ENCODE measurements around the gene DPP6. TPM values are rescaled to one million over a fixed set of nuclear protein-coding genes. Genes with fewer than 3 reads are reported as not detected.
"Not testable (repeated sequence)": the region's sequence is repeated elsewhere in the genome, so short reads cannot be mapped to it uniquely, and the experiment has no call there.

DPP6 gene
- total and polyA plus RNA-seq, 9 donors = 3.3 to 11.5 (median 4.7) TPM

GRCh38 chr7:154072395-154073181 lies 20.4 kb downstream of the DPP6 start:
- not testable (repeated sequence) for H3K36me3 ChIP-seq (ENCODE audit: control insufficient read depth, insufficient read depth, low read length); H3K4me1 ChIP-seq (ENCODE audit: control insufficient read depth, insufficient read depth, low read length); H3K27me3 ChIP-seq (ENCODE audit: control insufficient read depth, insufficient read depth, low read length); H3K27ac ChIP-seq (ENCODE audit: low read length); H3K4me3 ChIP-seq (ENCODE audit: low read length); DNase-seq; H3K9me3 ChIP-seq (replicated peaks; ENCODE audit: control insufficient read depth, low read depth, low read length)
- 51% methylated on average over 12 of the region's 15 CpGs for WGBS (ENCODE audit: insufficient coverage)

- WGBS (ENCODE audit: insufficient coverage) = no CpG with 5 or more reads among the region's 2 CpGs
- not testable (repeated sequence) for DNase-seq; H3K9me3 ChIP-seq (replicated peaks; ENCODE audit: control insufficient read depth, low read depth, low read length); H3K4me3 ChIP-seq (ENCODE audit: low read length); H3K27me3 ChIP-seq (ENCODE audit: control insufficient read depth, insufficient read depth, low read length); H3K27ac ChIP-seq (ENCODE audit: low read length); H3K36me3 ChIP-seq (ENCODE audit: control insufficient read depth, insufficient read depth, low read length); H3K4me1 ChIP-seq (ENCODE audit: control insufficient read depth, insufficient read depth, low read length)
These were observed 26.3 kb downstream of the DPP6 start for GRCh38 chr7:154078523-154078922.

DNA sequence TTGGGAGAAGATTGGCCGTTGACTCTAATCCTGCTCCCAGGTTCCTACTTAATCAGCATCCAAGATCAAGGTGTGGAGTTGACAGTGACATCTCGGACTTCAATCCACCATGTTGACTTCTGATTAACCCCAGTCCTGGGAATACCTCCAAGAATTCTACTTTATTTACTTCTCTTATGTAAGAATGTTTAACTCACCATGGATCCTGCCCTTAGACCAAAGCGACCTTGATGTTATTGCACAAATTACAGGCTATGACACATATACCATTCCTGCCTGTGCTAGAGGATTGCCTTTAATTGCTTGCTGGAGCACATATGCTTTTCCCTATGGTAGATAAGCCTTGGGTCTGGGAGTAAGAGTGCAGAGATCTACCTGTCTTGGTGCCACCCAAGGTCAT lies 28.1 kb downstream of the DPP6 start:
- not testable (repeated sequence) for H3K27ac ChIP-seq (ENCODE audit: low read length); DNase-seq; H3K27me3 ChIP-seq (ENCODE audit: control insufficient read depth, insufficient read depth, low read length); H3K36me3 ChIP-seq (ENCODE audit: control insufficient read depth, insufficient read depth, low read length); H3K9me3 ChIP-seq (replicated peaks; ENCODE audit: control insufficient read depth, low read depth, low read length); H3K4me1 ChIP-seq (ENCODE audit: control insufficient read depth, insufficient read depth, low read length); H3K4me3 ChIP-seq (ENCODE audit: low read length)
- no CpG with 5 or more reads among the region's 3 CpGs for WGBS (ENCODE audit: insufficient coverage)

GRCh38 chr7:154087037-154087725 lies 35.0 kb downstream of the DPP6 start:
- not testable (repeated sequence) for H3K27ac ChIP-seq (ENCODE audit: low read length); H3K4me1 ChIP-seq (ENCODE audit: control insufficient read depth, insufficient read depth, low read length); H3K36me3 ChIP-seq (ENCODE audit: control insufficient read depth, insufficient read depth, low read length); H3K4me3 ChIP-seq (ENCODE audit: low read length); H3K9me3 ChIP-seq (replicated peaks; ENCODE audit: control insufficient read depth, low read depth, low read length); DNase-seq; H3K27me3 ChIP-seq (ENCODE audit: control insufficient read depth, insufficient read depth, low read length)
- WGBS (ENCODE audit: insufficient coverage) = no CpG with 5 or more reads among the region's 6 CpGs

DNA sequence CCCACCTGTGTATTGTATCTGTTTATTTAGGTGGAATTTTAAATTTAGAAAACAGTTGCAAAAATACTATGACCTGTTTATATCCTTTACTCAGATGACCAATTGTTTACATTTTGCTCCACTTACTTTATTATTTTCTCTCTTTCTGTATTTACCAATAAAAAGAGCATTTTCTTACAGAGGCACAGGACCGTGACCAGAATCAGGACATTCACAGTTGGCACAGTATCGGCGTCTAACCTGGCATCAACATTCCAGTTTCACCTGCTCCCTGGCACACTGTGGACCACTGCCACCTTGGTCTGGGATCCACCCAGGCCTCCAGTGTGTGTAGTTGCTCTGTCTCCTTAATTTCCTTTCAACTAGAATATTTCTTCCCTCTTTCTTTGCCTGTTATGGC lies 39.9 kb downstream of the DPP6 start:
- no CpG with 5 or more reads among the region's 3 CpGs for WGBS (ENCODE audit: insufficient coverage)

GRCh38 chr7:154095201-154095600 lies 43.0 kb downstream of the DPP6 start:
- H3K4me1 ChIP-seq (ENCODE audit: control insufficient read depth, insufficient read depth, low read length); H3K9me3 ChIP-seq (replicated peaks; ENCODE audit: control insufficient read depth, low read depth, low read length); H3K4me3 ChIP-seq (ENCODE audit: low read length); H3K36me3 ChIP-seq (ENCODE audit: control insufficient read depth, insufficient read depth, low read length); DNase-seq; H3K27me3 ChIP-seq (ENCODE audit: control insufficient read depth, insufficient read depth, low read length); H3K27ac ChIP-seq (ENCODE audit: low read length): not testable (repeated sequence)
- WGBS (ENCODE audit: insufficient coverage) = 59% methylated on average over 2 of the region's 9 CpGs

More for the DNA sequence above, 39.9 kb downstream of the DPP6 start:
- H3K4me3 ChIP-seq (ENCODE audit: low read length); H3K4me1 ChIP-seq (ENCODE audit: control insufficient read depth, insufficient read depth, low read length); H3K27me3 ChIP-seq (ENCODE audit: control insufficient read depth, insufficient read depth, low read length); H3K27ac ChIP-seq (ENCODE audit: low read length); H3K36me3 ChIP-seq (ENCODE audit: control insufficient read depth, insufficient read depth, low read length); DNase-seq; H3K9me3 ChIP-seq (replicated peaks; ENCODE audit: control insufficient read depth, low read depth, low read length): not testable (repeated sequence)

DNA sequence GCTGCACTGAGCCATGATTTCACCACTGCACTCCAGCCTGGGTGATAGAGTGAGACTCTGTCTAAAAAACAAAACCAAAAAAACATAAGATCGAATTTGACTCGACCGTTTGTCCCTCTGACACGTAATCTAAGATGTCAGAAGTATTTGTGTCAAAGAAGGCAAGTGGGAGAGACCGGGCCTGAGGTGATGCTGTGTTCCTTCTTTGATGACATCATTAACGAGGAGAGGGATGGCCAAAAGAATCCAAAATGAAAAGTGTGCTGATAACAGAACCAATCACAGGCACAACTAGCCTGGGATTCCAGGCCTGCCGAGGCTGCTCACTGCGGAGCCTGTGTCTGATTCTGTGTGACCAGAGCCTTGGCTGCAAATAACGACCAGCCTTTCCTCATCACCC lies 52.9 kb downstream of the DPP6 start:
- not testable (repeated sequence) for H3K27me3 ChIP-seq (ENCODE audit: control insufficient read depth, insufficient read depth, low read length)
- WGBS (ENCODE audit: insufficient coverage) = 85% methylated on average over 7 of the region's 9 CpGs

GRCh38 chr7:154109615-154110014 lies 57.4 kb downstream of the DPP6 start:
- DNase-seq; H3K4me3 ChIP-seq (ENCODE audit: low read length); H3K27me3 ChIP-seq (ENCODE audit: control insufficient read depth, insufficient read depth, low read length); H3K4me1 ChIP-seq (ENCODE audit: control insufficient read depth, insufficient read depth, low read length); H3K9me3 ChIP-seq (replicated peaks; ENCODE audit: control insufficient read depth, low read depth, low read length); H3K27ac ChIP-seq (ENCODE audit: low read length); H3K36me3 ChIP-seq (ENCODE audit: control insufficient read depth, insufficient read depth, low read length): not testable (repeated sequence)
- no CpG with 5 or more reads among the region's 3 CpGs for WGBS (ENCODE audit: insufficient coverage)

More for the DNA sequence above, 52.9 kb downstream of the DPP6 start:
- not testable (repeated sequence) for H3K36me3 ChIP-seq (ENCODE audit: control insufficient read depth, insufficient read depth, low read length); H3K4me3 ChIP-seq (ENCODE audit: low read length); H3K27ac ChIP-seq (ENCODE audit: low read length); H3K9me3 ChIP-seq (replicated peaks; ENCODE audit: control insufficient read depth, low read depth, low read length); H3K4me1 ChIP-seq (ENCODE audit: control insufficient read depth, insufficient read depth, low read length); DNase-seq

DNA sequence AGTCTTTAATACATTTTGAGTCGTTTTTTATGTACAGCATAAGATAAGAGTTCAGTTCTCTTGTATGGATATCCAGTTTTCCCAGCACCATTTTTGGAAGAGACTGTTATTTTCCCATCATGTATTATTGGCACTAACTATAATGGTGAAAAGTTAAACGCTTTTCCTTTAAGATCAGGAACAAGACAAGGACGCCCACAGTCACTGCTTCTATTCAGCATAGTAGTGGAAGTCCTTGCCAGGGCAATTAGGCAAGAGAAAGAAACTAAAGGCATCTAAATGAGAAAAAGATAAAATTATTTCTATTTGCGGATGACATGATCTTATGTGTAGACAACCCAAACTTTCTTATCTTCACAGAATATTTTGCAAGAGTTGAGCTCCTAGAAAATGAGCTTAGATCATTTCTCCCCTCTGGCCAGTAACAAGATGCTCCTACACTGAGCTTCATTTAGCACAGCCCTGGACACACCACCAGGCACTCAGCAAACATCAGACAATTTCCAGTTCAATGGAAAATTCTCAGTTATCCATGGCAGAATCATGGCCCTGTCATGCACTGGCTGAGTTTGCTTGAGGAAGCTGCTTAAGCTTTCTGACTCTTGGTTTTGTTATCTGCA lies 61.6 kb downstream of the DPP6 start:
- DNase-seq; H3K36me3 ChIP-seq (ENCODE audit: control insufficient read depth, insufficient read depth, low read length); H3K4me3 ChIP-seq (ENCODE audit: low read length); H3K27me3 ChIP-seq (ENCODE audit: control insufficient read depth, insufficient read depth, low read length); H3K27ac ChIP-seq (ENCODE audit: low read length); H3K9me3 ChIP-seq (replicated peaks; ENCODE audit: control insufficient read depth, low read depth, low read length); H3K4me1 ChIP-seq (ENCODE audit: control insufficient read depth, insufficient read depth, low read length): not testable (repeated sequence)
- WGBS (ENCODE audit: insufficient coverage) = no CpG with 5 or more reads among the region's 4 CpGs
